Measurements from ENCODE around the gene NLRP10. TPM values are rescaled to one million over a fixed set of nuclear protein-coding genes. Genes with fewer than 3 reads are reported as not detected.
"Not testable (repeated sequence)": the region's sequence is repeated elsewhere in the genome, so short reads cannot be mapped to it uniquely, and the experiment has no call there.

Gene NLRP10
- total and polyA plus RNA-seq, 2 donors (not counting 3 experiments of a cell fraction or from before 2014, with no cell fraction given), result not detected

GRCh38 chr11:7987560-7987883 is 22.3 kb upstream of the NLRP10 start:
- H3K4me2 ChIP-seq (ENCODE audit: insufficient read depth, low read length), result peak overlapping the region; percentile 94
- H3K27me3 ChIP-seq (ENCODE audit: control insufficient read depth in 2 of 2, insufficient read depth in 2 of 2, low read length in 2 of 2); H3K9me1 ChIP-seq (replicated peaks; ENCODE audit: control insufficient read depth, extremely low read depth, insufficient read depth, low read length); H4K20me1 ChIP-seq (replicated peaks; ENCODE audit: control insufficient read depth, extremely low read depth, insufficient read depth, low read length); BruUV-seq (replicated peaks); H2AFZ ChIP-seq (ENCODE audit: low read depth, low read length); FAIRE-seq; dilution Hi-C loops (cut with MboI; ENCODE audit: extremely low pct_ligation_motif_present, low sequenced_read_pairs); H3K9me3 ChIP-seq (replicated peaks; ENCODE audit: control insufficient read depth, insufficient read depth, low read length): not testable (repeated sequence)
- peak overlapping the region; percentile 67 for H3K27ac ChIP-seq (ENCODE audit: insufficient read depth, low read depth, low read length)
- H3K4me1 ChIP-seq (ENCODE audit: control insufficient read depth, extremely low read depth, insufficient read depth, low read length), result peaks cover 41% of the 10 kb centered on the region
- intact Hi-C loops (cut with micrococcal nuclease), result loop anchor here (1.0 to 5.0 kb wide), 6 partner anchors 10 to 380 kb away; partner anchors contain the start of gene CYB5R2
- H3K79me2 ChIP-seq (ENCODE audit: control insufficient read depth, insufficient read depth, low read length), result peaks cover 42% of the 10 kb centered on the region
- peak overlapping the region; percentile 86 for H3K9ac ChIP-seq (replicated peaks; ENCODE audit: extremely low read depth, insufficient read depth, low read length)
- peak; percentile 11 for DNase-seq (ENCODE audit: low read depth, low spot score)
- TF ChIP-seq POLR2A (IDR thresholded peaks at IDR 0.05; ENCODE audit: low read depth, low read length), result peak; percentile 5
- ChIA-PET POLR2A (interaction anchor here (0.7 to 0.9 kb wide), 2 partner anchors 12 to 94 kb away, joined by 4 read pairs; no protein-coding TSS in a partner anchor), CTCF (interaction anchor here (0.6 to 6.2 kb wide), 31 partner anchors 9 to 891 kb away, joined by 3 to 132 read pairs (median 5); partner anchors contain the start of gene NLRP10)
- H3K4me3 ChIP-seq (replicated peaks in 1 of 3; ENCODE audit: insufficient read depth in 1 of 3, low read depth in 1 of 3, low read length in 3 of 3), result peak overlapping the region; percentile 71 to 99 (median 98)
- peaks cover 10 to 21% of the 10 kb centered on the region in 2 experiments for H3K36me3 ChIP-seq (ENCODE audit: control insufficient read depth in 2 of 2, extremely low read depth in 1 of 2, insufficient read depth in 2 of 2, low read length in 2 of 2)

- dilution Hi-C loops (cut with MboI; ENCODE audit: extremely low pct_ligation_motif_present, low sequenced_read_pairs), result no loop called here
- peak within 1 kb of the TSS; percentile 94 for H3K4me2 ChIP-seq (ENCODE audit: insufficient read depth, low read length)
- peak within 1 kb of the TSS; percentile 86 for H3K9ac ChIP-seq (replicated peaks; ENCODE audit: extremely low read depth, insufficient read depth, low read length)
- CTCF ChIA-PET, result interaction anchor here (0.6 to 6.2 kb wide), 33 partner anchors 9 to 891 kb away, joined by 3 to 132 read pairs (median 5); partner anchors contain the start of gene NLRP10
- POLR2A ChIA-PET, result interaction anchor here (0.7 to 0.9 kb wide), 3 partner anchors 10 to 93 kb away, joined by 3 to 4 read pairs (median 4); no protein-coding TSS in a partner anchor
- DNase-seq (ENCODE audit: low read depth, low spot score), result peak; percentile 100
- H3K79me2 ChIP-seq (ENCODE audit: control insufficient read depth, insufficient read depth, low read length), result peaks cover 42% of the 10 kb centered on the region
- intact Hi-C loops (cut with micrococcal nuclease), result loop anchor here (1.0 to 5.0 kb wide), 6 partner anchors 10 to 380 kb away; partner anchors contain the start of gene CYB5R2
- H3K4me1 ChIP-seq (ENCODE audit: control insufficient read depth, extremely low read depth, insufficient read depth, low read length), result peaks cover 41% of the 10 kb centered on the region
- H3K27me3 ChIP-seq (ENCODE audit: control insufficient read depth in 2 of 2, insufficient read depth in 2 of 2, low read length in 2 of 2), result no peaks in the 10 kb centered on the region
- TF ChIP-seq MYC (IDR thresholded peaks at IDR 0.05; ENCODE audit: low read depth, low read length) (no peak), CTCF (IDR thresholded peaks at IDR 0.05; ENCODE audit: extremely low read depth in 1 of 2, insufficient read depth in 1 of 2, low read depth in 1 of 2, low read length in 2 of 2) (peak; percentile 77 to 84), JUN (IDR thresholded peaks at IDR 0.05; ENCODE audit: borderline replicate concordance, insufficient read depth, insufficient read length, low read depth) (peak; percentile 11), POLR2A (IDR thresholded peaks at IDR 0.05; ENCODE audit: low read depth, low read length) (peak; percentile 53), EZH2 (IDR thresholded peaks at IDR 0.05; ENCODE audit: borderline replicate concordance, low read depth, low read length, severe bottlenecking) (no peak), POLR2AphosphoS5 (IDR thresholded peaks at IDR 0.05; ENCODE audit: insufficient read depth, low read depth, low read length) (peak; percentile 43), FOS (IDR thresholded peaks at IDR 0.05; ENCODE audit: borderline replicate concordance, insufficient read depth, low read length) (no peak)
- TF ChIP-seq, protein P1, sequence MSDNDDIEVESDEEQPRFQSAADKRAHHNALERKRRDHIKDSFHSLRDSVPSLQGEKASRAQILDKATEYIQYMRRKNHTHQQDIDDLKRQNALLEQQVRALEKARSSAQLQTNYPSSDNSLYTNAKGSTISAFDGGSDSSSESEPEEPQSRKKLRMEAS (IDR thresholded peaks at IDR 0.05; ENCODE audit: insufficient read depth, insufficient read length), result peak; percentile 91
- H3K9me3 ChIP-seq (replicated peaks; ENCODE audit: control insufficient read depth, insufficient read depth, low read length), result no peaks in the 10 kb centered on the region
- peak within 1 kb of the TSS; percentile 67 for H3K27ac ChIP-seq (ENCODE audit: insufficient read depth, low read depth, low read length)
- peak within 1 kb of the TSS; percentile 71 to 99 (median 98) for H3K4me3 ChIP-seq (replicated peaks in 1 of 3; ENCODE audit: insufficient read depth in 1 of 3, low read depth in 1 of 3, low read length in 3 of 3)
- no TSS peak for BruUV-seq (replicated peaks)
- peak; percentile 99 for FAIRE-seq
- no peaks in the 10 kb centered on the region for H4K20me1 ChIP-seq (replicated peaks; ENCODE audit: control insufficient read depth, extremely low read depth, insufficient read depth, low read length)
- H3K36me3 ChIP-seq (ENCODE audit: control insufficient read depth in 2 of 2, extremely low read depth in 1 of 2, insufficient read depth in 2 of 2, low read length in 2 of 2), result peaks cover 8 to 19% of the 10 kb centered on the region in 2 experiments
- no peaks in the 10 kb centered on the region for H3K9me1 ChIP-seq (replicated peaks; ENCODE audit: control insufficient read depth, extremely low read depth, insufficient read depth, low read length)
- H2AFZ ChIP-seq (ENCODE audit: low read depth, low read length), result peak within 1 kb of the TSS; percentile 91
Measured at GRCh38 chr11:7986768-7987559, 21.7 kb upstream of the NLRP10 start, which contains the start of gene EIF3F. Gene EIF3F, plus strand, starts transcription at chr11:7987337. Its CDS starts 16 bp downstream, at chr11:7987353.

All from endothelial cell of umbilical vein (primary cell).